B cell (primary cell): ENCODE measurements around the gene ERC1. TPM values are rescaled to one million over a fixed set of nuclear protein-coding genes. Genes with fewer than 3 reads are reported as not detected.

ENCODE experiments used
- ATAC-seq: fragments of 200-7000 bp; cut with Tn5 transposase; one replicate; pipeline ENCODE4 v1.10.0; 2021; ENCODE audit warnings: low read depth, mild to moderate bottlenecking, moderate number of reproducible peaks, moderate library complexity
- CTCF ChIA-PET: fragments of 350-600 bp; sonication (Branson Sonifier 250); formaldehyde crosslinking; loops from one replicate; lab custom pipeline; 2021; ENCODE audit warnings: antibody characterized with exemption, inconsistent platforms; lab: Charles Lee
- POLR2A ChIA-PET: fragments of 350-600 bp; sonication (Branson Sonifier 250); formaldehyde crosslinking; loops from one replicate; lab custom pipeline; 2021; ENCODE audit warnings: antibody characterized with exemption; lab: Charles Lee
- DNase-seq: peaks from one replicate; pipeline ENCODE4 v3.0.0; 2013
- H2AFZ ChIP-seq: 2 replicates; pipeline ENCODE4 v1.6.1; 2012; ENCODE audit warnings: mild to moderate bottlenecking, low read depth, low read length; ENCODE audit not compliant: insufficient read depth, poor library complexity, severe bottlenecking
- H3K27ac ChIP-seq, 2 donors: 1 replicate in 1 of 2; 2 replicates in 1 of 2; pipeline ENCODE4 v1.5.1; 2012 to 2013; ENCODE audit warnings: low read length in 2 of 2, mild to moderate bottlenecking in 2 of 2, moderate library complexity in 1 of 2
- H3K27me3 ChIP-seq, 4 experiments: fragments of 200-600 bp in 1 of 4; sonication (generic) in 1 of 4; replicated peaks in 1 of 4; 1 replicate in 2 of 4; 2 replicates in 2 of 4; pipeline versions ENCODE4 v1.6.1 to v1.7.0; 2013 to 2016; ENCODE audit warnings: low read length in 3 of 4, mild to moderate bottlenecking in 2 of 4, mixed read lengths in 1 of 4, moderate library complexity in 1 of 4; ENCODE audit not compliant: insufficient read depth in 4 of 4, control insufficient read depth in 3 of 4; ENCODE audit errors: control extremely low read depth in 1 of 4
- H3K36me3 ChIP-seq, 2 experiments: replicated peaks in 1 of 2; 1 replicate in 1 of 2; 2 replicates in 1 of 2; pipeline versions ENCODE4 v1.6.1 to v1.7.1; 2013; ENCODE audit warnings: low read length in 1 of 2; ENCODE audit not compliant: insufficient read depth in 2 of 2, control insufficient read depth in 1 of 2; ENCODE audit errors: control extremely low read depth in 1 of 2, extremely low read depth in 1 of 2
- H3K4me1 ChIP-seq, 2 donors: fragments of 200-600 bp in 1 of 2; sonication (generic) in 1 of 2; 1 replicate in 1 of 2; 2 replicates in 1 of 2; pipeline versions ENCODE4 v1.5.1 to v1.6.1; 2013 to 2017; ENCODE audit warnings: low read length in 2 of 2; ENCODE audit not compliant: control insufficient read depth in 2 of 2, insufficient read depth in 2 of 2
- H3K4me2 ChIP-seq: replicated peaks from 2 replicates; pipeline ENCODE3; 2012; ENCODE audit warnings: mild to moderate bottlenecking, low read depth, low read length; ENCODE audit not compliant: poor library complexity, severe bottlenecking
- H3K4me3 ChIP-seq, 5 experiments: fragments of 200-600 bp in 1 of 5; sonication (generic) in 1 of 5; 1 replicate in 3 of 5; 2 replicates in 2 of 5; pipeline versions ENCODE4 v1.5.1 to v1.7.0; 2011 to 2016; ENCODE audit warnings: low read length in 4 of 5, mild to moderate bottlenecking in 4 of 5, low read depth in 2 of 5, control low read depth in 1 of 5, moderate library complexity in 1 of 5; ENCODE audit not compliant: insufficient read depth in 1 of 5; ENCODE audit errors: control extremely low read depth in 1 of 5, extremely low read depth in 1 of 5
- H3K79me2 ChIP-seq: fragments of 200-600 bp; sonication (generic); one replicate; pipeline ENCODE4 v1.6.0; 2016; ENCODE audit warnings: low read length; ENCODE audit not compliant: control insufficient read depth, insufficient read depth
- H3K9ac ChIP-seq: fragments of 200-600 bp; sonication (generic); 2 replicates; pipeline ENCODE4 v1.6.1; 2017; ENCODE audit warnings: mild to moderate bottlenecking, low read length, moderate library complexity
- H3K9me3 ChIP-seq, 3 donors: one replicate each; pipeline versions ENCODE4 v1.6.1 to v1.7.1; 2013; ENCODE audit warnings: low read length in 2 of 3; ENCODE audit not compliant: control insufficient read depth in 2 of 3, insufficient read depth in 1 of 3; ENCODE audit errors: control extremely low read depth in 1 of 3
- H4K20me1 ChIP-seq: 2 replicates; pipeline ENCODE4 v1.6.0; 2012; ENCODE audit warnings: mild to moderate bottlenecking, low read length; ENCODE audit not compliant: insufficient read depth, control insufficient read depth, poor library complexity, severe bottlenecking
- H3K27ac Mint-ChIP-seq: one replicate; pipeline ENCODE4 v1.8.0; 2021; ENCODE audit warnings: mixed read lengths
- H3K27me3 Mint-ChIP-seq: one replicate; pipeline ENCODE4 v1.8.0; 2021; ENCODE audit warnings: mixed read lengths
- H3K4me1 Mint-ChIP-seq: one replicate; pipeline ENCODE4 v1.8.0; 2021; ENCODE audit warnings: mixed read lengths
- H3K4me3 Mint-ChIP-seq: one replicate; pipeline ENCODE4 v1.8.0; 2021; ENCODE audit warnings: mixed read lengths
- H3K9me3 Mint-ChIP-seq: one replicate; pipeline ENCODE4 v1.8.0; 2022; ENCODE audit warnings: mixed read lengths; ENCODE audit not compliant: insufficient read depth
- EZH2 ChIP-seq: IDR thresholded peaks from 2 replicates; pipeline ENCODE4 v1.6.1; 2012; ENCODE audit warnings: borderline replicate concordance, low read depth, mild to moderate bottlenecking, moderate library complexity, low read length; ENCODE audit not compliant: insufficient read depth, poor library complexity, severe bottlenecking
- WGBS: methylation state at CpG from one replicate; pipeline ENCODE4 v1.1.5; 2013; ENCODE audit warnings: missing lambda C conversion rate; ENCODE audit not compliant: insufficient coverage; 5-methylcytosine and 5-hydroxymethylcytosine counted together
- intact Hi-C: fragments of 100-400 bp; cut with micrococcal nuclease; formaldehyde crosslinking; loops from one replicate; pipeline ENCODE4 v1.10.0; 2022
- polyA plus RNA-seq: library from polyadenylated mRNA; depleted of rRNA; stranded (reverse); fragments of >200 nt; gene quantifications from 2 replicates; pipeline ENCODE4 v1.2.3, GENCODE V29; 2012
- total RNA-seq, 2 donors: library from RNA; stranded (reverse); fragments of 120-200 nt in 1 of 2; gene quantifications; 1 replicate in 1 of 2; 2 replicates in 1 of 2; pipeline versions ENCODE4 v1.2.3 to v1.2.4, GENCODE V29; 2013 to 2022
- TF ChIP-seq, protein P1 (sequence below): fragments of 200-600 bp; IDR thresholded peaks from one replicate; pipeline ENCODE4 v1.8.0; 2022; ENCODE audit warnings: antibody characterized with exemption, mild to moderate bottlenecking

The ERC1 gene
- total and polyA plus RNA-seq, 2 donors (not counting 1 experiment from before 2014, with no cell fraction given): 4.0 to 77.6 TPM

GRCh38 chr12:1501695-1502378 lies 510.8 kb downstream of the ERC1 start:
- ChIA-PET CTCF (no interaction called here), POLR2A (no interaction called here)
- ATAC-seq: no peak

DNA sequence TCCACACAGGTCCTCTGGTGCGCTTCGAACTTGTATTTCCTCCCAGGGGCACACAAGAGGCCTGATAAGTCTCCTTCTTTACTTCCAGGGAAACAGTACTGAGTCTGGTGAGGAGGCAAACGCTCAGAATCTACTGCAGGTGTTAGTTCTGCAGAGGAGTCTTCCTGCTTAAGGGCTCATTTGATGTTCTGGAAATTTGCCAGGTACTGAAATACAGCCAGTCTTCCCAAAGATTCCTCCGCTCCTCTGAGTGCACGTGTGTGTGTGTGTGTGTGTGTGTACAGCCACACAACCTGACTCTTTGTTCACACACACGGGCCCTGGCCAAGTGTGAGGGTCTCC lies 511.3 kb downstream of the ERC1 start:
- Histone ChIP-seq H4K20me1 (no peaks in the 10 kb centered on the region), H3K9ac (no peak overlapping the region), H3K4me2 (no peak overlapping the region), H3K36me3 (no peaks in the 10 kb centered on the region), H3K4me1 (peaks cover 0 to 4% of the 10 kb centered on the region in 2 donors), H3K27ac (no peak overlapping the region), H3K4me3 (no peak overlapping the region), H3K9me3 (peaks cover 0 to 8% (median 0%) of the 10 kb centered on the region in 3 donors), H3K27me3 (peaks cover 0 to 3% (median 0%) of the 10 kb centered on the region in 4 experiments), H3K79me2 (no peaks in the 10 kb centered on the region), H2AFZ (no peak overlapping the region)
- 20% methylated on average over 1 of the region's 6 CpGs for WGBS
- Mint-ChIP-seq H3K9me3 (no peaks in the 10 kb centered on the region), H3K4me3 (no peak overlapping the region), H3K4me1 (peaks cover 4% of the 10 kb centered on the region), H3K27me3 (peaks cover 39% of the 10 kb centered on the region), H3K27ac (no peak overlapping the region)
- POLR2A ChIA-PET: no interaction called here
- DNase-seq: no peak
- CTCF ChIA-PET: no interaction called here
- intact Hi-C loops: no loop called here
- TF ChIP-seq EZH2: no peak
- TF ChIP-seq, protein P1, sequence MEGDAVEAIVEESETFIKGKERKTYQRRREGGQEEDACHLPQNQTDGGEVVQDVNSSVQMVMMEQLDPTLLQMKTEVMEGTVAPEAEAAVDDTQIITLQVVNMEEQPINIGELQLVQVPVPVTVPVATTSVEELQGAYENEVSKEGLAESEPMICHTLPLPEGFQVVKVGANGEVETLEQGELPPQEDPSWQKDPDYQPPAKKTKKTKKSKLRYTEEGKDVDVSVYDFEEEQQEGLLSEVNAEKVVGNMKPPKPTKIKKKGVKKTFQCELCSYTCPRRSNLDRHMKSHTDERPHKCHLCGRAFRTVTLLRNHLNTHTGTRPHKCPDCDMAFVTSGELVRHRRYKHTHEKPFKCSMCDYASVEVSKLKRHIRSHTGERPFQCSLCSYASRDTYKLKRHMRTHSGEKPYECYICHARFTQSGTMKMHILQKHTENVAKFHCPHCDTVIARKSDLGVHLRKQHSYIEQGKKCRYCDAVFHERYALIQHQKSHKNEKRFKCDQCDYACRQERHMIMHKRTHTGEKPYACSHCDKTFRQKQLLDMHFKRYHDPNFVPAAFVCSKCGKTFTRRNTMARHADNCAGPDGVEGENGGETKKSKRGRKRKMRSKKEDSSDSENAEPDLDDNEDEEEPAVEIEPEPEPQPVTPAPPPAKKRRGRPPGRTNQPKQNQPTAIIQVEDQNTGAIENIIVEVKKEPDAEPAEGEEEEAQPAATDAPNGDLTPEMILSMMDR: no peak
- ATAC-seq: no peak

More at GRCh38 chr12:1501695-1502378, 510.8 kb downstream of the ERC1 start:
- DNase-seq: no peak
- no peaks in the 10 kb centered on the region for H4K20me1 ChIP-seq
- H3K4me1 Mint-ChIP-seq: peaks cover 4% of the 10 kb centered on the region
- H3K36me3 ChIP-seq: no peaks in the 10 kb centered on the region
- no peak overlapping the region for H3K27ac ChIP-seq
- H2AFZ ChIP-seq: no peak overlapping the region
- peaks cover 39% of the 10 kb centered on the region for H3K27me3 Mint-ChIP-seq
- H3K4me3 ChIP-seq: no peak overlapping the region
- H3K4me1 ChIP-seq: peaks cover 0 to 4% of the 10 kb centered on the region in 2 donors
- H3K9me3 ChIP-seq: peaks cover 0 to 8% (median 0%) of the 10 kb centered on the region in 3 donors
- no peaks in the 10 kb centered on the region for H3K9me3 Mint-ChIP-seq
- TF ChIP-seq, protein P1: no peak
- TF ChIP-seq EZH2: no peak
- intact Hi-C loops: no loop called here
- no peak overlapping the region for H3K4me3 Mint-ChIP-seq
- H3K79me2 ChIP-seq: no peaks in the 10 kb centered on the region
- WGBS: 93% methylated on average over 15 of the region's 19 CpGs
- H3K27me3 ChIP-seq: peaks cover 0 to 3% (median 0%) of the 10 kb centered on the region in 4 experiments
- H3K4me2 ChIP-seq: no peak overlapping the region
- H3K9ac ChIP-seq: no peak overlapping the region
- H3K27ac Mint-ChIP-seq: no peak overlapping the region
